Measurements from ENCODE around the gene SYT1. TPM values are rescaled to one million over a fixed set of nuclear protein-coding genes. Genes with fewer than 3 reads are reported as not detected.
A peak's percentile ranks its signal among the peaks of the same experiment; 100 is the strongest.

SYT1 gene
- total RNA-seq, 1 donor: not detected

- Histone ChIP-seq H3K4me3 (ENCODE audit: insufficient read depth, low read length) (no peak overlapping the region), H3K4me1 (ENCODE audit: insufficient read depth, low read length) (no peaks in the 10 kb centered on the region), H2AFZ (ENCODE audit: low read length) (no peak overlapping the region), H3K4me2 (ENCODE audit: insufficient read depth, low read length) (no peak overlapping the region), H3K27ac (ENCODE audit: low read depth, low read length) (no peak overlapping the region), H3K27me3 (ENCODE audit: insufficient read depth, low read length) (no peaks in the 10 kb centered on the region), H4K20me1 (ENCODE audit: insufficient read depth, low read length) (no peaks in the 10 kb centered on the region), H3K79me2 (ENCODE audit: insufficient read depth, low read length) (no peaks in the 10 kb centered on the region), H3K9me3 (ENCODE audit: low read depth, low read length) (no peaks in the 10 kb centered on the region), H3K36me3 (ENCODE audit: insufficient read depth, low read length) (no peaks in the 10 kb centered on the region)
- TF ChIP-seq CTCF (IDR thresholded peaks at IDR 0.05; ENCODE audit: extremely low read depth, low read depth, low read length): no peak
- no peak for DNase-seq (ENCODE audit: insufficient read length, low spot score, missing footprints)
Observed at GRCh38 chr12:78958941-78959340, 94.4 kb downstream of the SYT1 start.

GRCh38 chr12:78959556-78959955 lies 95.0 kb downstream of the SYT1 start:
- TF ChIP-seq CTCF (IDR thresholded peaks at IDR 0.05; ENCODE audit: extremely low read depth, low read depth, low read length): no peak
- Histone ChIP-seq H2AFZ (ENCODE audit: low read length) (no peak overlapping the region), H3K4me1 (ENCODE audit: insufficient read depth, low read length) (no peaks in the 10 kb centered on the region), H3K27me3 (ENCODE audit: insufficient read depth, low read length) (no peaks in the 10 kb centered on the region), H3K27ac (ENCODE audit: low read depth, low read length) (no peak overlapping the region), H3K79me2 (ENCODE audit: insufficient read depth, low read length) (no peaks in the 10 kb centered on the region), H3K36me3 (ENCODE audit: insufficient read depth, low read length) (no peaks in the 10 kb centered on the region), H3K4me2 (ENCODE audit: insufficient read depth, low read length) (no peak overlapping the region), H3K4me3 (ENCODE audit: insufficient read depth, low read length) (no peak overlapping the region), H3K9me3 (ENCODE audit: low read depth, low read length) (no peaks in the 10 kb centered on the region), H4K20me1 (ENCODE audit: insufficient read depth, low read length) (no peaks in the 10 kb centered on the region)
- no peak for DNase-seq (ENCODE audit: insufficient read length, low spot score, missing footprints)

GRCh38 chr12:78961171-78961570 lies 96.6 kb downstream of the SYT1 start:
- Histone ChIP-seq H3K4me2 (ENCODE audit: insufficient read depth, low read length) (no peak overlapping the region), H3K4me1 (ENCODE audit: insufficient read depth, low read length) (no peaks in the 10 kb centered on the region), H3K27ac (ENCODE audit: low read depth, low read length) (no peak overlapping the region), H3K36me3 (ENCODE audit: insufficient read depth, low read length) (no peaks in the 10 kb centered on the region), H3K4me3 (ENCODE audit: insufficient read depth, low read length) (no peak overlapping the region), H3K79me2 (ENCODE audit: insufficient read depth, low read length) (no peaks in the 10 kb centered on the region), H2AFZ (ENCODE audit: low read length) (no peak overlapping the region), H4K20me1 (ENCODE audit: insufficient read depth, low read length) (no peaks in the 10 kb centered on the region), H3K9me3 (ENCODE audit: low read depth, low read length) (no peaks in the 10 kb centered on the region), H3K27me3 (ENCODE audit: insufficient read depth, low read length) (no peaks in the 10 kb centered on the region)
- DNase-seq (ENCODE audit: insufficient read length, low spot score, missing footprints): no peak
- TF ChIP-seq CTCF (IDR thresholded peaks at IDR 0.05; ENCODE audit: extremely low read depth, low read depth, low read length): no peak

GRCh38 chr12:78963439-78964227 lies 99.1 kb downstream of the SYT1 start:
- Histone ChIP-seq H4K20me1 (ENCODE audit: insufficient read depth, low read length) (no peaks in the 10 kb centered on the region), H3K9me3 (ENCODE audit: low read depth, low read length) (no peaks in the 10 kb centered on the region), H3K4me1 (ENCODE audit: insufficient read depth, low read length) (no peaks in the 10 kb centered on the region), H3K27me3 (ENCODE audit: insufficient read depth, low read length) (no peaks in the 10 kb centered on the region), H3K79me2 (ENCODE audit: insufficient read depth, low read length) (no peaks in the 10 kb centered on the region), H3K36me3 (ENCODE audit: insufficient read depth, low read length) (no peaks in the 10 kb centered on the region), H3K4me2 (ENCODE audit: insufficient read depth, low read length) (no peak overlapping the region), H3K4me3 (ENCODE audit: insufficient read depth, low read length) (no peak overlapping the region), H3K27ac (ENCODE audit: low read depth, low read length) (no peak overlapping the region), H2AFZ (ENCODE audit: low read length) (peak overlapping the region; percentile 43)
- TF ChIP-seq CTCF (IDR thresholded peaks at IDR 0.05; ENCODE audit: extremely low read depth, low read depth, low read length): no peak
- DNase-seq (ENCODE audit: insufficient read length, low spot score, missing footprints): no peak

All from osteoblast (primary cell).